NOMO-1 treated with DMSO at 0.1 percent for 48 hours (cell line): ENCODE data around the gene TCF7.

Source experiments
- DNase-seq: peaks from one replicate; lab custom pipeline; 2025; ENCODE audit not compliant: unreplicated experiment; lab: John Stamatoyannopoulos, UW

Gene TCF7

DNA sequence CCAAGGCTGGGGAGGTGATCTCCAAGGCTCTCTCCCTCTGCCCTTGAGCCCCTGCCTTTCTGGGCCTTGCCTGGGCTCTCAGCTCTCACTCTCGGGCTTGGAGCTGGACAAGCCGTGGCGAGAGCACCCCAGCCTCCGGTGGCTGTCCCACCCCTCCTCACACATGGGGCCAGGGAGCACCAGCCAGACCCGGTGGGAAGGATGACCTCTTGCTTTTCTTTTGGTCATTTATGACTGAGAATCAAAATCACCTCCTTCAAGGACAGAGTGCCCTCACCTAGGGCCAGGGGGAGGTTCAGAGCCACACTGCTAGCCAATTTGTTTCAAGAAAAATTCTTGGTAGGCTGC is 14.1 kb downstream of the TCF7 start:
- DNase-seq: no peak

DNA sequence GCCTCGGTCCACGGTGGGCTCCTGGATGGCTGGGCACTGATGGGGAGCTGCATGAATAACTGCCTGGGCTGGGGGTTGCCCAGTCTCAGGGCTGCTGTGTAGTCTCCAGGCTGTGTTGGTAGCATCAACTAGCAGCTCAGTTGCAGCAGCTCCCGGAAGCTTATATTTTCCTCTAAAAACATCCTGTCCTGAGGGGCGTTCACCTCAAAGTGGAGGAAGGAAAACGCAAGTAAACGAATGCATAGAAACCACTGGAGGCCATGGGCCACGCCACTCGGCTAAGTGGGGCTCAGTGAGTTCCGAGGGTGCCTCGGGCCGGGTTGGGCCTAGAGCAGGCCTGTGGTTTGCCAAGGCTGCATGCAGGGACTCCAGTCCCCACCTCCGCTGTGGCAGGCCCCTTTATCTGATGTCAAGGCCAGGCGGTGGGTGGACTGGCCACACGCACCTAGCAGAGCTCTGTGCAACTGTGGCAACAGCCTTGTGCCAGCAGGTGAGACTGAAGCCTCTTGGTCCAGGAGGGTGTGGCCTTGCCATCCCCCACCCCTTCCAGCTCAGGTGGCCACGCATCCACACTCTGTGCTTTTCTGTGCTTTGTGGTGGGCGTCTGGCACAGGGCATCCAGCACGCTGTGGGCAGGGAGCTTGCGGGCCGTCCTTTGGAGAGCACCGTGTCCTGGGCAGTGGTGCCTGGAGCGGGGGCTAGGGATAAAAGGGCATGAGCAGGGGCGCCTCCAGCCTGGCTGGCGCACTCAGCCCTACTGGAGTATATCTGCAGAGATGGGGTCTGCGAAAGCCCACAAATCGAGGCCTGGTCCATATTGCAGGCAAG is 15.1 kb downstream of the TCF7 start:
- DNase-seq: no peak

DNA sequence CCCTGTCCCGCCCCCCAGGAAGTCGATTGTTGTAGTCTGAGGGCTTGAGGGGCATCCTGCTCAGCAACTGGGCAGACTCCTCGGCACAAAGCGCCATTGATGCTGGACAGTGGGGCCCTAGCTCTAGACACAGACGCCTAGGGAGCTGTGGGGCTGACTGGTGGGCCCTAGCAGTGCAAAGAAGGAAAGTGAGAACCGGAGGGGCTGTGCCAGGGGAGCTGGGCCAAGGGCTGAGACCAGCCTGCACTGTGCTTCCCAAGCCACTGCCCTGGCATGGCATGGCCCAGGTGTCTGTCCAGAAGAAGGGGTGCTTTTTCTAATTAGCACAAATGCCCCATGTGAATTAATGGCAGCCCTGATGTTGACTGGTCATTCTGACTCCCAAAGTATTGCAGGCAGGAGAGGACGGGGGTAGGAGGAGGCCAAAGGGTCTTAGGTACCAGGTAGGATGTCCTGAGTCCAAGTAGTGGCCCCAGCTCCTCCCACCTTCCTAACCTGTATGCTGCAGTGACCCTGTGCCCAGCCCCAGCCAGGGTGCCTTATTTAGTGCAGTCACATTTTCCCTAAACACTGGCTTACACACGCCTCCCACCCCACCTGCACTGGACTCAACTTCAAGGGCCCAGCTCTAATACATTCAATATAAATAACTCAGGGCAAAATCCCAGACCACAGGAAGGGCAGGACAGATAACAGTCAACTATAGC is 15.9 kb downstream of the TCF7 start:
- DNase-seq: no peak

DNA sequence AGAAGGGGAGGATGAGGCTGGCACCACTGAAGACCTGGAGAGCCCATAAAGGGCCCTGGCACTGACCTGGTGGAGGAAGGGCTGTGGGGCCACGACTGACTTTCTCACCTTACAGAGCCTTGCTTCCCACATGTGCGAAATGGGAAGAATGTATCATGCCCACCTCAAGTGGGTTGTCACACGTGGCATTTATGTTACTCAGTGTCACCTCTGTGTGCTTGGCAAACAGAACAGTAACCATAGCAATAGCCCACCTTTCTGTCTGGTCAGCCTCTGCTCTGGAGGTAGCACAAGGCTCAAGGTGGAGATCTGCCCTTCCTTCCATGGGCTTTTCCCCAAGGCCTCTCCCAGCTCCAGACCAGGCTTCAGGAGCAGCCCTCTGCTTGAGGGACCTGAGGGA is 16.7 kb downstream of the TCF7 start:
- no peak for DNase-seq

DNA sequence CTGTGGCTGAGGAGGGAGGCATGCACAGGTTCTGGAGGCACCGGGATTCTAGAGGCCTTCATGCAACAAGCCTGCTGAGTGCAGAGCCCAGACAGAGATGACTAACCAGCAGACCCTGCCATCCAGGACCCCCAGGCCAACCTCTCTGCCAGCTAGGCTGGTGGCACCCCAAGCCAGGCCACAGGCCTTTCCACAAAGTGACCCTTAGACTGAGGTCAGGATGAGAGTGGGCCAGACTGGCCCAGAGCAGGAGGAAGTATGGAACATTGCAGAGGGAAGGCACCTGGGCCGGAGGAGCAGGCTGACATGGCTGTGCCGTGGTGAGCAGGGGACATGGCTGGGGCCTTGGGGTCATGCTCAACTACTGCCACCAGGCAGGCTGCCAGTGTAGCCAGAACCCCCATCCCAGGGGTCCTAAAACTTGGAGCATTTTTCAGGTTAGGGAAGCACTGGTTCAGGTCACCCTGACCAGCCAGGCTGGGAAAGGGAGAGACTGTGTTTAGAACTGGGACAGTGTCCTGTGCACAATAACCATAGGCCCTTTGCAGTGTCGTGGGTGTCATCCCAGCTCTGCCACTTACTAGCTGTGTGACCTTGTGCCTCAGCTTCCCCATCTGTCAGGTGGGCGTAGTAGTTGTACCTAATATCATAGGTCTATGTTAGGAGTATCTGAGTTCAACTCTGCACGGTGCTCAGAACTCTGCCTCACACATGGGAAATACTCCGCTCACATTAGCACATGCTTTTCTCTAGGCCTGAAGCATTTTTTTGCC is 17.3 kb downstream of the TCF7 start:
- DNase-seq: no peak

DNA sequence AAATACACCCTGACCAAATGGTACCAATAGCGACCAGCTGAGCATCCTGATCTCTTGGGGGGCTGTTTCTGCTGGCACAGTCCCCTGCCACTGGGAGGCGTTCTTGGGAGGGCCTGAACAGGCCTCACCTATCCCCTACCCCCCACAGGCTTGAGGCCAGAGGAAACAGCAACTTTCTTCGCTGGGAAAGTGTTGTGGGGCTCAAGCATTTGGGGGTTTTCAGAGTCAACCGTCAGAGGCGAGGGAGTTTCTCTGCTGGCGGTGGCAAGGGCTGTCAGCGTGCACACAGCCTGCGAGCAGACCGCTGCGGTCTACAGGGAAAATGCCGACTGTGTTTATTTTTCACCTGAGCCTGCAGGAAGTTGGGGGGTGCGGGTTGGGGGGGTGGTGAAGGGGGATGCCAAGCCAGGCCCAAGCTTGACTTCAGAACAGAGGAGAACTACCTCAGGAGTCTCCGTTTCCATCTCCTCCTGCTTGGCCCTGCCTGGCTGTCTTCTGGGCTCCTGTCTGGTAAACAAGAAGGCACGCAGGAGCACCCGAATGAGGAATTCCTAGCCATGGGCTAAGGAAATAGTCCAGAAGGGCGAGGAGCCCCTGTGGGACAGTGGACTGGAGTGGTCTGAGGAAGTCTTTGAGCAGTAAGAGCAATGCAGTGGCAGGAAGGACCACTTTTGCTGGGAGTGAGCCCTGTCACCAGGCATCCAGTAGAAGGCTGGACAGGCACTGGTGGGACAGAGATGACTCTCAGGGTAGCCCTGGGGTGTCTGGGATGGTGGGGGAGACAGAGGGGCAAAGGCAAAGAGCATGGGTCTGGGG is 18.1 kb downstream of the TCF7 start:
- no peak for DNase-seq

DNA sequence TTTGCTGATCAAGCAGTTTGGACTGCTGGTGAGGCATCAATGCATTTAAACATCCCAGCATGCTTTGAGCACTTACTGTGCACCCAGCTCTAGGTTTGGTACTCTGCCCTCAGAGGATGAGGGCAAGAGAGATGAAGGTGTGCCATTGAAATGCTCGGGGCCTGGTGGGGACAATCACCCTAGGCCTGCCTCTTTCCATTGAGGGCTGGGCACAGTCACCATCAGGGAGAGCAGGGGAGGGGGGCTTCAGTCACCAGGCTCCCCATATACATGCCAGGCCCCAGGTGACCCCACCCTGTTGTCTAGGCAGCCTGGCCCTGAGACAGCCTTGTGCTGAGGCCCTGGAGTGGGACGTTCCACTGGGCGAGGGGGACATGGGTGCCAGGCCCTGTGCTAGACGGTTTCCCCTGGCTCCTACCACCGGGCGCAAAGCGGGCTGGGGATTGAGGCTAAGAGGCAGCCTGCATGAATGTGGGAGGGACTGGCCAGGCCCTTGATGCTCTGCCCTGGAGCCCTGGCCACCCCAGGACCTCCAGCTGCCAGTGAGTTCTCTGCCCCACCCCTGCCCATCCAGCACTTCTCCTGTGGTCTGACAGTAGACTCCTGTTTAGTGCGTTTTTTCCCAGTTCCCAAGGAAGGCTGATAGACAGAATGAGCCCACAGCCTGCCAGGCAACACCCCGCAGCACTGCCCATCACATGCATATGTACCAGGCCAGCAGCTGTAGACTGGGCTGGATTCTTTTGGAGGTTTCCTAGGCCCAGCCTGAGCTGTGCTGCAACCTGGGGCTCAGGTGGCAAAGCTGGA is 18.9 kb downstream of the TCF7 start:
- no peak for DNase-seq

DNA sequence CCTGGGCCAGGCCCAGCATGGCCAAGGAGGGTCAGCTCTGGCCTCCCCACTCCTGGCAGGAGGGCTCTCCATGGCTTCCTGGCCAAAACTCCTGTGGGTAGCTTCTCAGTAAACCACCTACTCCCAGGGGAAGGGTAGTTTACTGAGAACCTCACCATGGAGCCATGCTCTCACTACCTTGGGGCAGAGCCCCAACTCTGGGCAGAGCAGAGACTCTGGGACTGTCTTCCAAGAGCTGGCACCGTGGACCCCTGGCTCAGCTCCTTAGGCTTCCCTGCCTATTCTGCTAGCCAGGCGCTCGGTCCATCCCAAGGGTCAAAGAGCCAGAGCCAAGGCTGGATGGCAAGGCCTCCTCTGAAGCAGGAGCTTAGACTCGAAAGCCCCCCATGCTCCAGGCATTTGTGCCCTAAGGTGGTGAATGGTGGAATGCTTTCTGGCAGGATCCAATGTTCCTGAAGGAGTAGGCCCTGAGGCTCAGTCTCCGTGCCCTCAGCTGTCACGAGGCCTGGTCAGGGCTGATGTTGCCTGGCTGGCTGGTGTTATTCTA is 19.6 kb downstream of the TCF7 start:
- DNase-seq: no peak

DNA sequence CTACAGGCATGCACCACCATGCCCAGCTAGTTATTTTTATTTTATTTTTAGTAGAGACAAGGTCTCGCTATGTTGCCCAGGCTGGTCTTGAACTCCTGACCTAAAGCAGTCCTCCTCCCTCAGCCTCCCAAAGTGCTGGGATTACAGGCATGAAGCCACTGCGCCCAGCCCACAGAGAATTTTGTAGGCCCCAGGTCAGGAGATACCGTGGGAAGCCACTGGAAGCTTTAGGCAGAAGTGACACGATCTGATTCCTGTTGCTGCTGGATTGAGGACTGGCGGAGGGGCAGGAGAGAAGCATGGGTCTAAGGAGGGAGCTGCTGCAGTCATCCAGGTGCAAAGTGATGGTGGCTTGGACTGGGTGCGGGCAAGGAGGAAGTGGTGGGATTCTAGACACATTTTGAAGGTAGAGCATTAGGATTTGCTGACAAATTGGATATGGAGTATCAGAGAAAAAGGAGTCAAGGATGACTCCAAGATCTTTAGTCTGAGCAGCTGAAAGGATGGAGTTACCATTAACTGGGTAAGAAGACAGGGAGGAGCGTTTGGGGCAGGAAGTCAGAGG is 20.7 kb downstream of the TCF7 start:
- DNase-seq: no peak

DNA sequence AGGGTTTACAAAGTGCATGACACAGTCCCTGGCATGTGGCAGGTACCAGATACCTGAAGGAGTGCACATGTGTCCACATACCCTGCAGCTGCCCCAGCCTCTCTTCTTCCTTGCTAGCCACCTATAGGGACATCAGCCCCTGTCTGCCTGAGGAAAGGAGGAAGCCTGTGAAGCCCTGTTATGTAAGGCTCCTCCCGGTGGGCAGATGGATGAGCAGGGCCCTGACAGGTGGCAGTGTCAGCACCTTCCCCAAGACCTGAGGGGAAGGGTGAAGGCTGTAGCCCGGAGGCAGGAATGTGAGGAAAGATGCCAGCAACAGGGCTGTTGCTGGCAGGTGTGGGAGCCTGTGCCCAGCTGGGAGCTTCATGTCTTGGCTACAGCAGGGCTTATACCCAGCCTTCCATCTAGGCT is 21.7 kb downstream of the TCF7 start:
- no peak for DNase-seq

DNA sequence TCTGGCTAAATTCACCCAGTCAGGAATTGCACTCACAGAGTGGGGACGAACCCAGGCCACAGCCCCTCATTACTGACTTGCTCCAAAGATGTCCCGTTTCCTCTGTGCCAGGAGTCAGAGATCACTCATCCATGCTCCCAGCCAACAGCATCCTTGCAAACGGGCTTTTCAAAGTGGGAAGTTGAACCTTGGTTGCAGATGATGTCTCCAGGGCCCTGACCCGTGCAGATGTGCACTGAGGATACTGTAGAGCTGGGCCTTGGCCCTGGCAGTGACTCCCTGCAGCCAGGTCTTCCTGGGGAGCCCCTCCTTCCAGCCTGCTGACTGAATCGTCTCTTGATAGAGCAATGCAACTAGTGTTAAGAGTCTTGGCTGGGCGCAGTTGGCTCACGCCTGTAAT is 22.3 kb downstream of the TCF7 start:
- no peak for DNase-seq

DNA sequence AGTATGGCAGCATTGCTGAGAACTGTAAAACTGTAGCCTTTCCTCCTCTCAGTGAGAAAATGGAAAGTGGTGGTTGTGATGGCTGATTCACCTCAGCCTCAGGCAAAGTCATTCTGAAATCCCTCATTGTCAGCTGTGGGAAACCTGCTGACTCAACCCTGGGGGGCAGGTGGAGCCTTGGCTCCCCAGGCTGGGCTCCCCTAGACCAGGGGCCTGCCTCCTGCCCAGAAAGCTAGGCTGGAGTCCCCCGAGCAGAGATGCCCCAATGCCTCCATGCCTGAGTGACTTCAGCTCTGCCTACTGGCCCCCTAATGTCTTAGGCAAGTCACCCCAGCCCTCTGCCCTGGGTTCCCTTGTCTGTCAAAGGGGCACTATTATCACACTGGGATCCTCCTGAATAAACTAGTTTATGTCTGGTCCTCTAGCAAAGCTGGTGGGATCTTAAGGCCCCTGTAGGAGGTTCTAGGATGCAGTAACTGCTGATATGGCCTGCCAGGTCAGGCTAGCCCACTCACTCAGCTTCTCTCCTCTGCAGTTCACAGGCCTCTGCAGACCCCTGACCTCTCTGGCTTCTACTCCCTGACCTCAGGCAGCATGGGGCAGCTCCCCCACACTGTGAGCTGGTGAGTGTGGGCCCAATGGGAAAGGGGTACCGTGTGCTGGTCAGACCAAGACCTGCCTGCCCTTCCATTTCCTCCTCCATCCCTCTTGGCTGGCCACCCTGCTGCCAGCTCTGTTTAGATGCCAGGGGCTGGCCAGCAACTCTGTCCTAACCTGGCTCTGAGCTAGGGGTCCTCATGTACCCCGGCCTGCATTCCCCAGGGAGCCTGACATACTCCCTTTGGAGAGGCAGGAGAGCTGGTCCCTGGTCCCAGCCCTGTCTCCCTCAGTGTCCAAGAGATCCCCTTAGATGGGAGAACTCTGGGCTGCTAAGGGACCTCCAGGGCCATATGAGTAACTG is 24.2 kb downstream of the TCF7 start:
- DNase-seq: no peak

DNA sequence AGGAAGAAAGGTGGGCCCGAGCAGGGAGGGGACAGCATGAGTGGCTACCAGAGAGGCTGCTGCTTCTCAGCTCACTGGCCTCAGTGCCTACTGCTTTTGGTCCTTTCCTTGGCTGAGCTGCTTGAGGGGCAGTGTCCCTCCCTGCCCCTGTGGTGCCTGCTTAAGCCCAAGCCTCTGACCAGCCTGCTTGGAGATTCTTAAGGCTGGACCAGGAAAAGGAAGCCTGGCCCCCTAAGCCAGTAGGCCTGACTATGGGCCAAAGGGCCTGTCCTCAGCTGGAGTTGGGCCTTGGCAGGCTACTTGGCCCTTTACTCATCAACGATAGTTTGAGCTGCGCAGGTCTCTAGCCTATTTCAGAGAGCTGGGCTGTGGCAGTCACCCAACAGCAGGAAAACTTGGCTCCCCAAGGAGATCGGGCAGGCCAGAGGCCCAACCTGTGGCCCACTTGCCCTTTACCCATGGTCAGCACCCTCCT is 24.9 kb downstream of the TCF7 start:
- DNase-seq: no peak

DNA sequence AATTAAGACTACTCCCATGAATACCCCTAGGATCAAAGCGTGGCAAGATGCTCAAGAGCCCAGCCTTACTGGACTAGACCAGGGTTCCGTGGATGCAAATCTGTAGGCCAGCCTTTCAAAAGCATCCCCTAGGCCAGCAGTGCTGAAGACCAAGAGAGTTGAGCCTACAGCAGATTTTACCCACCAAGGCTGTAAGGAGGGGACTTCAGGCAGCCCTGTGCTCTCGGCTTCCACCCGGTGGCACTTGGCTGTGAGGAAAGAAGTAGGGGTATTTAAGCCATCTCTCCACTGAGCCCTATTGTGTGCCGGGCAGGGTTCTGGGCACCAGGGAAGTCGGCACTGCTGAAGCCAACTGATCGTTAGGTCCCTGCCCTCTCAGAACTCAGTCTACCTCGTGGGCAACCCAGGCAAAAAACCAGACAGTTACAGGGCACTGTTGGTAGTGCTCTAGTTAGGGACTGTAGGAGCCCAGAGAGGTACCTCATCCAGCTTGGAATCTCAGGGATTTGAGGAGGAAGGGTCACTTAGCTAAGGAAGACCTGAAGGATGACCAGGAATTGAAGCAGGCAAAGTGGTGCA is 25.5 kb downstream of the TCF7 start:
- no peak for DNase-seq

DNA sequence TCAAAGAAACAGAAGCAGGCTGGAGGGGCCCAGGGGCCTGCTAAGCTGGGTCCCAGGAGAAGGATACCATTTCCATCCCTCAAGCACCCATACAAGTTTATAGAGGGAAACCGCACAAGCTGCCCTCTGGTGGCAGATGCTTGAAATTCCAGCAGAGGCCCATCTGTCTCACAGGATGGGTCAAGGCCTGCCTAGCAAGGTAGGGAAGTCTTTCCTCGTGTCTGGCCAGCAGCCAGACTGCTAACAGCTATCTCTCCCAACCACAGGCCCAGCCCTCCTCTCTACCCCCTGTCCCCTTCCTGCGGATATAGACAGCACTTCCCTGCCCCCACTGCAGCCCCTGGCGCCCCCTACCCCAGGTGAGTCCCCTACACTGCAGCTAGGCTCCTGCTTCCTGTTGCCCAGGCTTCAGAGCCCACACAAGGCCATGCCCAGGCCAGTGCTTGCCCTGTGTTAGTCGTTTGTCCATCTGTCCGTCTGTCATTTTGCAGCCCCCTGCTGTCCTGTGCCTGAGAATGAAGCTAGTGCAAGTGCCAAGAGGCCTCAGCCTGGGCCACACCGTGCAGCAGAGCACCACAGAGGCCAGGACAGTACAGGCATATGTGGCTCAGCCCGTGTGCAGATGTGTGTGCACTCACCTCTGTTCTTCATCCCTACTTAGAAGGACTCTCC is 26.2 kb downstream of the TCF7 start:
- peak; percentile 28 for DNase-seq

DNA sequence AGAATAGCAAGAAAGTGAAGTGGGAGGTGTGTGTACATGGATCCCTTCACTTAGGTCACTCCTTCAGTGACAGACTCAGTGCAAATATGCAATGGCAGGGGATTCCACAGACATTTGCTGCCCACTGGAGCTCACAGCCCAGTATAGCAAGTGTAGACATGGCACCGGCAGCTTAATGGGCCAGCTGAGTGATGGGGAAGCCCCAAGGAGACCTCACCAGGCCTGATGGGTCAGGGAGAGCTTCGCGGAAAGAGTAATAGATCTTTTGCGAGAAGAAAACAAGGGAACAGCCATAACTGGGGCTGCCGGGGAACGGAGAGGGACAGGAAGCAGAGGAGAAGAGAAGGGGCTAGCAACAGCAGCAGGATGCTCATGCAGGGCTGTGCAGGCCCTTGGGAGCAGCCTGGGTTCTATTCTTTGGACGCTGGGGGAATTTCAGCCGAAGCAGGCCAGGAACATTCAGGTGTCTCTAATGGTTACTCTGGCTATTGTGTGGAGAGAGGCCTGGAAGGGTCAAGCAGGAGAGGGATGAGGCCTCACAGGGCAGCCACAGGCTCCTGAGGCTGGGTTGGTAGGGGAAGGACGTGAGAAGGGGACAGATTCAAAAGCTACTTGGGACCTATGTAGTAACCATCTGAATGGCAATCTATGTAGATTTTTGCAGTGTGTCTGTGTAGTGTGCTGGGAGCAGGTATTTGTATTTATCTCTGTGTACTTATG is 27.0 kb downstream of the TCF7 start:
- DNase-seq: no peak

DNA sequence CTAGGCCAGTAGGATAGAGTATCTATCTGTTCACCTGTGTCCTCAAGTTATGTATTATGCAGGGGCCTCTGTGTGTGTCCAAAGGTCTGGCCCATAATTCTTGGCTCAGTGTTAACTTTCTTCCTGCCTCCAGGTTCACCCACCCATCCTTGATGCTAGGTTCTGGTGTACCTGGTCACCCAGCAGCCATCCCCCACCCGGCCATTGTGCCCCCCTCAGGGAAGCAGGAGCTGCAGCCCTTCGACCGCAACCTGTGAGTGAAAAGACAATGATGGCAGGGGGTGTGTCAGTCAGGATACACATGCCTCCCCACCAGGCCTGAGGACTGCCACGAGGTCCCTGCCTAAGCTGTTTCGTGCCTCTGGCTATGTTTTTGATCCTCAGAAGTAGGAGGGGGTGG is 27.6 kb downstream of the TCF7 start:
- no peak for DNase-seq
